Urinary bladder (tissue), 4 donors: ENCODE results near the gene PDS5A. TPM values are rescaled to one million over a fixed set of nuclear protein-coding genes. Genes with fewer than 3 reads are reported as not detected.
"Not testable (repeated sequence)": the region's sequence is repeated elsewhere in the genome, so short reads cannot be mapped to it uniquely, and the experiment has no call there.

Experiments used
- DNase-seq: peaks from one replicate; pipeline ENCODE4 v3.0.0-alpha.2; 2015; ENCODE audit errors: extremely low spot score
- H3K27ac ChIP-seq: one replicate; pipeline ENCODE4 v1.5.1; 2013; ENCODE audit warnings: low read depth, mild to moderate bottlenecking, moderate library complexity
- H3K36me3 ChIP-seq: one replicate; pipeline ENCODE4 v1.6.1; 2013; ENCODE audit warnings: mild to moderate bottlenecking, moderate library complexity; ENCODE audit not compliant: insufficient read depth
- H3K4me1 ChIP-seq: one replicate; pipeline ENCODE4 v1.6.1; 2013; ENCODE audit warnings: mild to moderate bottlenecking, moderate library complexity; ENCODE audit not compliant: insufficient read depth
- H3K4me3 ChIP-seq: one replicate; pipeline ENCODE4 v1.5.1; 2013; ENCODE audit warnings: low read depth, low read length
- WGBS: extraction: QIAGEN DNeasy Blood & Tissue Kit; methylation state at CpG from one replicate; pipeline ENCODE4 v1.1.7; 2013; 5-methylcytosine and 5-hydroxymethylcytosine counted together
- polyA plus RNA-seq: library from polyadenylated mRNA; stranded (reverse); fragments of 200-250 nt; gene quantifications from one replicate; pipeline ENCODE4 v1.2.3, GENCODE V29; 2013
- total RNA-seq: library from RNA; depleted of rRNA; stranded (reverse); fragments of >200 nt; gene quantifications from one replicate; pipeline ENCODE4 v1.2.3, GENCODE V29; 2014
- donor health status: healthy with polysubstance abuse.
- donor health status: healthy.

The PDS5A gene
- total and polyA plus RNA-seq, 2 donors: 25.5 to 111 TPM

DNA sequence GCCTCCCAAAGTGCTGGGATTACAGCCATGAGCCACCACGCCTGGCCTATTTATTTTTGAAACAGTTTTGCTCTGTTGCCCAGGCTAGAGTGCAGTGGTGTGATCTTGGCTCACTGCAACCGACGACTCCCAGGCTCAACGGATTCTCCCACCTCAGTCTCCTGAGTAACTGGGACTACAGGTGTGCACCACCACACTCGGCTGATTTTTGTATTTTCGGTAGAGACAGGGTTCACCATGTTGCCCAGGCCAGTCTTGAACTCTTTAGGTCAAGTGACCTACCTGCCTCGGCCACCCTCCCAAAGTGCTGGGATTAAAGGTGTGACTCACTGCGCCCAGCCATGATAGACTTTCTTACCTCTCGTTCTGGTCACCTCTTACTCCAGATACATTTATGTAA is 155.8 kb downstream of the PDS5A start:
- H3K36me3 ChIP-seq: peaks cover 2% of the 10 kb centered on the region
- WGBS: 98% methylated on average over 9 of the region's 9 CpGs
- DNase-seq: no peak
- no peak overlapping the region for H3K27ac ChIP-seq
- H3K4me3 ChIP-seq: no peak overlapping the region
- no peaks in the 10 kb centered on the region for H3K4me1 ChIP-seq

- Histone ChIP-seq H3K4me3 (no peak overlapping the region), H3K36me3 (peaks cover 2% of the 10 kb centered on the region), H3K27ac (no peak overlapping the region), H3K4me1 (no peaks in the 10 kb centered on the region)
- WGBS: 71% methylated on average over 5 of the region's 5 CpGs
- DNase-seq: no peak
Observed at GRCh38 chr4:39820186-39820585, 157.5 kb downstream of the PDS5A start.

GRCh38 chr4:39818646-39819045 is 159.1 kb downstream of the PDS5A start:
- Histone ChIP-seq H3K4me3 (no peak overlapping the region), H3K4me1 (no peaks in the 10 kb centered on the region), H3K27ac (no peak overlapping the region), H3K36me3 (peaks cover 2% of the 10 kb centered on the region)
- WGBS: 92% methylated on average over 5 of the region's 5 CpGs
- no peak for DNase-seq

GRCh38 chr4:39814403-39815185 is 163.1 kb downstream of the PDS5A start:
- no peaks in the 10 kb centered on the region for H3K4me1 ChIP-seq
- WGBS: 75% methylated on average over 7 of the region's 7 CpGs
- H3K27ac ChIP-seq: no peak overlapping the region
- DNase-seq: no peak
- no peaks in the 10 kb centered on the region for H3K36me3 ChIP-seq
- H3K4me3 ChIP-seq: no peak overlapping the region

DNA sequence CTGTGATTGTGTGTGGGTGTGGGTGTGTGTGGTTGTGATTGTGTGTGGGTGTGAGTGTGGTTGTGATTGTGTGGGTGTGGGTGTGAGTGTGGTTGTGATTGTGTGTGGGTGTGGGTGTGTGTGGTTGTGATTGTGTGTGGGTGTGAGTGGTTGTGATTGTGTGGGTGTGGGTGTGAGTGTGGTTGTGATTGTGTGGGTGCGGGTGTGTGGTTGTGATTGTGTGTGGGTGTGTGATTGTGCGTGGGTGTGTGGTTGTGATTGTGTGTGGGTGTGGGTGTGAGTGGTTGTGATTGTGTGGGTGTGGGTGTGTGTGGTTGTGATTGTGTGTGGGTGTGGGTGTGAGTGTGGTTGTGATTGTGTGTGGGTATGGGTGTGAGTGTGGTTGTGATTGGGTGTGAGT is 163.9 kb downstream of the PDS5A start:
- not testable (repeated sequence) for H3K4me3 ChIP-seq, H3K27ac ChIP-seq, DNase-seq, H3K4me1 ChIP-seq, H3K36me3 ChIP-seq
- WGBS: 52% methylated on average over 1 of the region's 2 CpGs

- WGBS: no CpG with 5 or more reads among the region's 1 CpG
- not testable (repeated sequence) for DNase-seq, H3K36me3 ChIP-seq, H3K4me3 ChIP-seq, H3K27ac ChIP-seq, H3K4me1 ChIP-seq
Observed at GRCh38 chr4:39813033-39813432, 164.7 kb downstream of the PDS5A start.

DNA sequence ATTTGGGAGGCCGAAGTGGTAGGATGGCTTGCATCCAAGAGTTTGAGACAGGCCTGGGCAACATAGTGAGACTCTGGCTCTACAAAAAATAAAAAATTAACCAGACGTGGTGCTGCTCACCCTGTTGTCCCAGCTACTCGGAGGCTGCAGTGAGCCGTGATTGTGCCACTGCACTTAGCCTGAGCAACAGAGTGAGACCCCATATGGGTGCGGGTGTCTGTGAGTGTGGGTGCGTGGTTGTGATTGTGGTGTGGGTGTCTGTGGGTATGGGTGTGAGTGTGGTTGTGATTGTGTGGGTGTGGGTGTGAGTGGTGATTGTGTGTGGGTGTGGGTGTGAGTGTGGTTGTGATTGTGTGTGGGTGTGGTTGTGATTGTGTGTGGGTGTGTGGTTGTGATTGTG is 165.2 kb downstream of the PDS5A start:
- H3K4me1 ChIP-seq: no peaks in the 10 kb centered on the region
- H3K27ac ChIP-seq: no peak overlapping the region
- no peaks in the 10 kb centered on the region for H3K36me3 ChIP-seq
- DNase-seq: no peak
- 72% methylated on average over 6 of the region's 6 CpGs for WGBS
- no peak overlapping the region for H3K4me3 ChIP-seq

DNA sequence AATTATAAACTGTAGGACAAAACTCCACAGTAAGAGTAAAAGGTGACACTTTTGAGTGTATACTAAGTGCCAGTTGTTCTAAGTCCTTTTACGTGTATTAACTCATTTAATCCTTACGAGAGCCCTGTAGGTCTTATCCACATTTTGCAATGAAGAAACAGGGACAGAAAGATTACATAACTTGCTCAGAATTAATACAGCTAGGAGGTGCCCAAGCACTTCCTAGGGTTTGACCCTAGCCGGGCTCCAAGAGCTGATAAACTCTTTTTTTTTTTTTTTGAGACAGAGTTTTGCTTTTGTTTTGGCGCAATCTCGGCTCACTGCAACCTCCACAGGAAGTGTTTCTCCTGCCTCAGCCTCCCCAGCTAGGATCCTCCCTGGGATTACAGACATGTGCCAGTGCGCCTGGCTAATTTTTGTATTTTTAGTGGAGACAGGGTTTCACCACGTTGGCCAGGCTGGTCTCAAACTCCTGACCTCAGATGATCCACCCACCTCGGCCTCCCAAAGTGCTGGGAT is 169.4 kb downstream of the PDS5A start:
- H3K4me3 ChIP-seq: no peak overlapping the region
- H3K36me3 ChIP-seq: no peaks in the 10 kb centered on the region
- no peaks in the 10 kb centered on the region for H3K4me1 ChIP-seq
- no peak for DNase-seq
- WGBS: 77% methylated on average over 8 of the region's 8 CpGs
- no peak overlapping the region for H3K27ac ChIP-seq

- no peak overlapping the region for H3K4me3 ChIP-seq
- H3K27ac ChIP-seq: no peak overlapping the region
- no peak for DNase-seq
- H3K4me1 ChIP-seq: no peaks in the 10 kb centered on the region
- WGBS: 93% methylated on average over 4 of the region's 4 CpGs
- no peaks in the 10 kb centered on the region for H3K36me3 ChIP-seq
Observed at GRCh38 chr4:39802005-39802404, 175.7 kb downstream of the PDS5A start.

DNA sequence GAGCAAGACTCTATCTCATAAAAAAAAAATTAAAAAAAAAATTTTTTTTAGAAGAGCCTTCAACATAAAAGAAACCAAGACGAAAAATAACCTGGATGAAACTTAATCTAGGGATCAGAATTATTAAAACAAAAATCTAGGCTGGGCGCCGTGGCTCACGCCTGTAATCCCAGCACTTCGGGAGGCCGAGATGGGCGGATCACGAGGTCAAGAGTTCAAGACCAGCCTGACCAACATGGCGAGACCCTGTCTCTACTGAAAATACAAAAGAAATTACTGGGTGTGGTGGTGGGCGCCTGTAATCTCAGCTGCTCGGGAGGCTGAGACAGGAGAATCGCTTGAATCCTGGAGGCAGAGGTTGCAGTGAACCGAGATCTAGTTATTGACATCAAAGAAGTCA is 184.7 kb downstream of the PDS5A start:
- H3K4me1 ChIP-seq, H3K36me3 ChIP-seq, DNase-seq, H3K4me3 ChIP-seq, H3K27ac ChIP-seq: not testable (repeated sequence)
- WGBS: 96% methylated on average over 13 of the region's 13 CpGs

GRCh38 chr4:39792529-39792928 is 185.2 kb downstream of the PDS5A start:
- DNase-seq: no peak
- no peak overlapping the region for H3K4me3 ChIP-seq
- WGBS: 90% methylated on average over 3 of the region's 3 CpGs
- no peak overlapping the region for H3K27ac ChIP-seq
- no peaks in the 10 kb centered on the region for H3K36me3 ChIP-seq
- no peaks in the 10 kb centered on the region for H3K4me1 ChIP-seq

GRCh38 chr4:39792128-39792527 is 185.6 kb downstream of the PDS5A start:
- no peaks in the 10 kb centered on the region for H3K4me1 ChIP-seq
- no peak overlapping the region for H3K27ac ChIP-seq
- H3K36me3 ChIP-seq: no peaks in the 10 kb centered on the region
- DNase-seq: no peak
- WGBS: 90% methylated on average over 5 of the region's 5 CpGs
- no peak overlapping the region for H3K4me3 ChIP-seq

DNA sequence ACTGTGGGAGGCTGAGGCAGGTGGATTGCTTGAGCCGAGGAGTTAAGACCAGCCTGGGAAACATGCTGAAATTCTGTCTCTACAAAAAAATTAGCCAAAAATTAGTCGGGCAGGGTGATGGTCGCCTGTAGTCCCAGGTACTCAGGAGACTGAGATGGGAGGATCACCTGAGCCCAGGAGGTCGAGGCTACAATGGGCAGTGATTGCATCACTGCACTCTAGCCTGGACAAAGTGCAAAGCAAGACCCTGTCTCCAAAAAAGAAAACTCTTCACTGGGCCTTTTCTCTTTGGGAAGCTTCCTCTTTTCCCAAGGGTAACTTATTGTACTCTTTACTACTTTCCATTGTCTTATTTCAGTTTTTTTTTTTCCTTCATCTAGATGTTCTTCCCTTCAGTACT is 190.9 kb downstream of the PDS5A start:
- Histone ChIP-seq H3K36me3 (no peaks in the 10 kb centered on the region), H3K27ac (no peak overlapping the region), H3K4me1 (no peaks in the 10 kb centered on the region), H3K4me3 (no peak overlapping the region)
- no peak for DNase-seq
- 87% methylated on average over 4 of the region's 4 CpGs for WGBS

DNA sequence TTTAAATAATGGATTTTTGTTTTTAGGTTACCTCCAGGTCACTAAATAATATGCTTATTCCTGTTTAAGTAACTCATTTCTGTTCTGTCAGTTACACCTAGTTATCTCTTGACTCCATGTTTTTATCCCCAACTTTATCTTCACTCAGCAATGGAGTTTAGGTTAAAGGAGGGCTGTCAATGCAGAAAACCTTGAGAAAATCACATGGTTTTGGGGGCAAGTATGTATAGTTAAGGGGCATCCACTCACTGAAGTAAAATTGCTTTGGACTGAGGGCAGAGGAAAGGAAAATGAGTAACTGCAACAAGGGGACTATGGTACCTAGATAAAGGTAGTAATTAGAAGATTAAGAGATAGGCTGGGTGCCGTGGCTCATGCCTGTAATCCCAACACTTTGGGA is 192.6 kb downstream of the PDS5A start:
- H3K36me3 ChIP-seq: peaks cover 2% of the 10 kb centered on the region
- no peak for DNase-seq
- H3K4me1 ChIP-seq: no peaks in the 10 kb centered on the region
- no peak overlapping the region for H3K4me3 ChIP-seq
- no peak overlapping the region for H3K27ac ChIP-seq
- 39% methylated on average over 1 of the region's 1 CpG for whole genome bisulfite sequencing
